ENCODE measurements around the gene IL1RAPL1. TPM values are rescaled to one million over a fixed set of nuclear protein-coding genes. Genes with fewer than 3 reads are reported as not detected.

Gene IL1RAPL1
- total and polyA plus RNA-seq, 8 donors = 0.05 to 0.20 (median 0.09) TPM; not detected in 5

- no peaks in the 10 kb centered on the region for H3K27me3 ChIP-seq
- TF ChIP-seq CTCF (IDR thresholded peaks at IDR 0.05) = no peak
- DNase-seq = no peak
- no peaks in the 10 kb centered on the region for H3K4me1 ChIP-seq
- intact Hi-C loops (cut with DNase I) = no loop called here
- no peak for FAIRE-seq
- H3K36me3 ChIP-seq = no peaks in the 10 kb centered on the region
- H3K4me3 ChIP-seq = no peak overlapping the region
- H3K27ac ChIP-seq = no peak overlapping the region
- ATAC-seq = no peak
- H3K9me3 ChIP-seq = no peaks in the 10 kb centered on the region
- 72 to 75% methylated on average over 2 of the region's 2 CpGs for WGBS, 2 donors
Observed at GRCh38 chrX:29643181-29643580, 1055.9 kb downstream of the IL1RAPL1 start.

GRCh38 chrX:29648161-29648560 is 1060.9 kb downstream of the IL1RAPL1 start:
- Histone ChIP-seq H3K4me1 (no peaks in the 10 kb centered on the region), H3K27ac (no peak overlapping the region), H3K9me3 (no peaks in the 10 kb centered on the region), H3K4me3 (no peak overlapping the region), H3K36me3 (no peaks in the 10 kb centered on the region), H3K27me3 (no peaks in the 10 kb centered on the region)
- FAIRE-seq (no peak), DNase-seq (no peak), ATAC-seq (no peak)
- 64% methylated on average over 1 of the region's 1 CpG for WGBS, 2 donors
- intact Hi-C loops (cut with DNase I) = no loop called here
- no peak for TF ChIP-seq CTCF (IDR thresholded peaks at IDR 0.05)

GRCh38 chrX:29652484-29652883 is 1065.2 kb downstream of the IL1RAPL1 start:
- 17 to 23% methylated on average over 1 of the region's 1 CpG for WGBS, 2 donors
- TF ChIP-seq CTCF (IDR thresholded peaks at IDR 0.05) = no peak
- no peaks in the 10 kb centered on the region for H3K4me1 ChIP-seq
- H3K27ac ChIP-seq = no peak overlapping the region
- intact Hi-C loops (cut with DNase I) = no loop called here
- H3K36me3 ChIP-seq = no peaks in the 10 kb centered on the region
- DNase-seq (no peak), FAIRE-seq (no peak), ATAC-seq (no peak)
- H3K9me3 ChIP-seq = no peaks in the 10 kb centered on the region
- no peak overlapping the region for H3K4me3 ChIP-seq
- no peaks in the 10 kb centered on the region for H3K27me3 ChIP-seq

GRCh38 chrX:29653721-29654120 is 1066.5 kb downstream of the IL1RAPL1 start:
- Histone ChIP-seq H3K9me3 (no peaks in the 10 kb centered on the region), H3K27ac (no peak overlapping the region), H3K4me1 (no peaks in the 10 kb centered on the region), H3K27me3 (no peaks in the 10 kb centered on the region), H3K36me3 (no peaks in the 10 kb centered on the region), H3K4me3 (no peak overlapping the region)
- FAIRE-seq (no peak), ATAC-seq (no peak), DNase-seq (no peak)
- TF ChIP-seq CTCF (IDR thresholded peaks at IDR 0.05) = no peak
- intact Hi-C loops (cut with DNase I) = no loop called here

- WGBS, 2 donors = 53 to 57% methylated on average over 4 of the region's 4 CpGs
- H3K4me3 ChIP-seq = no peak overlapping the region
- no peak for FAIRE-seq
- no peak overlapping the region for H3K27ac ChIP-seq
- H3K36me3 ChIP-seq = no peaks in the 10 kb centered on the region
- no peak for ATAC-seq
- H3K4me1 ChIP-seq = no peaks in the 10 kb centered on the region
- no peak for DNase-seq
- H3K27me3 ChIP-seq = no peaks in the 10 kb centered on the region
- TF ChIP-seq CTCF (IDR thresholded peaks at IDR 0.05) = no peak
- intact Hi-C loops (cut with DNase I) = no loop called here
- H3K9me3 ChIP-seq = no peaks in the 10 kb centered on the region
Observed at GRCh38 chrX:29659911-29660310, 1072.7 kb downstream of the IL1RAPL1 start.
